Left colon (tissue), 2 donors: ENCODE data around the gene ADRA2B. TPM values are rescaled to one million over a fixed set of nuclear protein-coding genes. Genes with fewer than 3 reads are reported as not detected.
"Not testable (repeated sequence)": the region's sequence is repeated elsewhere in the genome, so short reads cannot be mapped to it uniquely, and the experiment has no call there.

Source experiments
- ATAC-seq: fragments of 200-7000 bp; cut with Tn5 transposase; one replicate; pipeline ENCODE4 v1.9.1; 2020; ENCODE audit warnings: mild to moderate bottlenecking, moderate library complexity
- DNase-seq, 2 donors: peaks; one replicate each; pipeline ENCODE4 v3.0.0-alpha.2; 2020
- intact Hi-C, 2 donors: fragments of 100-400 bp; cut with DNase I in 1 of 2; cut with micrococcal nuclease in 1 of 2; formaldehyde crosslinking; loops; one replicate each; pipeline versions ENCODE4 v1.11.2 to v1.14.0; 2022; cut with DNase I, micrococcal nuclease
- total RNA-seq, 2 donors: library from RNA; stranded (reverse); fragmentation: NEBNext Ultra II Directional; extraction: Animal tissue kit (Norgen Biotek cat#: 25700); gene quantifications; one replicate each; pipeline ENCODE4 v1.2.1, GENCODE V29; 2021
- donor health status: DM: no; HTN: no; CAD: no.
- donor health status: DM: yes; HTN: yes; CAD: no.

The ADRA2B gene
- total RNA-seq, 2 donors from 2014 or later: 0.12 to 0.84 TPM

- ATAC-seq: not testable (repeated sequence)
- intact Hi-C loops: loop anchor here in 1 of 2 donors (10.0 kb wide), 1 partner anchor 1630 kb away; no protein-coding TSS in a partner anchor
Measured at GRCh38 chr2:96064760-96065159, 51.6 kb downstream of the ADRA2B start.

GRCh38 chr2:96064047-96064675, 52.2 kb downstream of the ADRA2B start:
- intact Hi-C loops: loop anchor here in 1 of 2 donors (10.0 kb wide), 1 partner anchor 1631 kb away; no protein-coding TSS in a partner anchor
- not testable (repeated sequence) for DNase-seq, ATAC-seq

More at GRCh38 chr2:96064760-96065159, 51.6 kb downstream of the ADRA2B start:
- DNase-seq: not testable (repeated sequence)

- ATAC-seq: peak; percentile 76
- intact Hi-C loops: loop anchor here in 1 of 2 donors (10.0 kb wide), 1 partner anchor 1631 kb away; no protein-coding TSS in a partner anchor
- peak in 1 of 2 donors; percentile 26 for DNase-seq
Measured at GRCh38 chr2:96063116-96063899, 53.1 kb downstream of the ADRA2B start.

Other genes starting within 250 kb of the ADRA2B start
- 10 to 100 TPM; 28.6 to 31.4 TPM for gene ANKRD36C, start 124.7 kb downstream of the ADRA2B start, total RNA-seq
- 1 to 10 TPM; 3.0 to 5.3 TPM for gene GPAT2, start 81.7 kb downstream of the ADRA2B start, total RNA-seq
- gene ASTL, start 21.9 kb upstream of the ADRA2B start, total RNA-seq: under 1 TPM; 0.31 to 0.45 TPM
- gene DUSP2, start 28.9 kb upstream of the ADRA2B start, total RNA-seq: 1 to 10 TPM; 1.7 to 1.9 TPM
- gene STARD7, start 92.3 kb upstream of the ADRA2B start, total RNA-seq: 100 to 1,000 TPM; 125 to 127 TPM
- 100 to 1,000 TPM in 1 of 2 donors, 10 to 100 TPM in 1; 86.2 to 111 TPM for gene TMEM127, start 149.4 kb upstream of the ADRA2B start, total RNA-seq
- 10 to 100 TPM; 61.7 to 68.8 TPM for gene CIAO1, start 149.7 kb upstream of the ADRA2B start, total RNA-seq
- 10 to 100 TPM; 84.8 to 94.7 TPM for gene SNRNP200, start 189.0 kb upstream of the ADRA2B start, total RNA-seq
- under 1 TPM; 0.58 to 0.92 TPM for gene ITPRIPL1, start 208.7 kb upstream of the ADRA2B start, total RNA-seq
- gene NCAPH, start 219.2 kb upstream of the ADRA2B start, total RNA-seq: 1 to 10 TPM; 2.0 to 7.3 TPM